ENCODE data around the gene GDF3. TPM values are rescaled to one million over a fixed set of nuclear protein-coding genes. Genes with fewer than 3 reads are reported as not detected.
"Not testable (repeated sequence)": the region's sequence is repeated elsewhere in the genome, so short reads cannot be mapped to it uniquely, and the experiment has no call there.

GDF3 gene
- not detected for total RNA-seq

GRCh38 chr12:7695566-7696197 is at the start of gene GDF3:
TSS of gene GDF3 (minus strand) at chr12:7695775. CDS start at chr12:7695728, 47 bp downstream.
- intact Hi-C loops (cut with micrococcal nuclease) = no loop called here
- ATAC-seq (no peak), DNase-seq (peak; percentile 2)
- Mint-ChIP-seq H3K9me3 (no peaks in the 10 kb centered on the region), H3K4me3 (no peak within 1 kb of the TSS), H3K36me3 (ENCODE audit: low read depth) (no peaks in the 10 kb centered on the region), H3K27ac (no peak within 1 kb of the TSS), H3K27me3 (peaks cover 8% of the 10 kb centered on the region), H3K4me1 (ENCODE audit: low read depth) (peaks cover 2% of the 10 kb centered on the region)
- ChIA-PET CTCF (interaction anchor here (1.2 to 1.7 kb wide), 2 partner anchors 19 to 111 kb away, joined by 3 to 4 read pairs; no protein-coding TSS in a partner anchor), POLR2A (interaction anchor here (0.6 to 0.7 kb wide), 2 partner anchors 847 to 1481 kb away, joined by 3 to 4 read pairs; no protein-coding TSS in a partner anchor)
- no peak for TF ChIP-seq CTCF (IDR thresholded peaks at IDR 0.05)

DNA sequence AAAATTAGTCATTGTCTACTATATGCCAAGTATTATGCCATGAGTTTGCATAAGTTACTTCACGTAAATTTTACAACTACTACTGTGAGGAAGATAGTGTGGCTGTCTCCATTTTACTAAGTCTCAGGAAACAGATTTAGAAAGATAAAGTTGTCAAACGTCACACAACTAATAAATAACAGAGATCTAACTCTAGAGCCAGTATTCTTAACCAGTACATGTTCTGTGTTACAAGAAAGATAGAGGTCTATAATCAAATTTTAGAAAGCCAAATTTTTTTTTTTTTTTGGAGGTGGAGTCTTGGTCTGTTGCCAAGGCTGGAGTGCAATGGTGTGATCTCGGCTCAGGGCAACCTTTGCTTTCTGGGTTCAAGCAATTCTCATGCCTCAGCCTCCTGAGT is 37.4 kb upstream of the GDF3 start:
- no peak overlapping the region for H3K27ac Mint-ChIP-seq

DNA sequence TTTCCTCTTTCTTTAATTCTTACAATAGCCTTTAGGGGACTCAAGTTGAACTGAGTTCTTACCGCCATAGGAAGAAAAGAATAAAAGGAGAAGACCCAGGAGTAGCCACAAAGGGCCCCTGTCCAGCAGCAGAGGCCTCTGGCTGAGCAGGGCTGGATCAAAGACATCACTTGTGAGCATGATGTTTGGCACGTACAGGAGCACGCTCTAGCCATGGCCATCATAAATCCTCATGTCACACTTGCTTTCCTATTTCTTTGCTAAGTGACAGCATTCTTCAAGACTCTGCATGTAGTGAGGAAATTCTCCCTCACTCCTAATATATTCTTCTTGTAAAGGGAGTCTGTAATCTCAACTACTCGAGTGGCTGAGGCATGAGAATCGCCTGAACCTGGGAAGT is 35.9 kb upstream of the GDF3 start:
- no peak for TF ChIP-seq CTCF (IDR thresholded peaks at IDR 0.05)
- ATAC-seq = no peak
- H3K4me3 Mint-ChIP-seq = no peak overlapping the region

More for the DNA sequence above, 37.4 kb upstream of the GDF3 start:
- DNase-seq (no peak), ATAC-seq (no peak)
- CTCF ChIA-PET = no interaction called here
- Mint-ChIP-seq H3K4me1 (ENCODE audit: low read depth) (peaks cover 4% of the 10 kb centered on the region), H3K9me3 (no peaks in the 10 kb centered on the region), H3K36me3 (ENCODE audit: low read depth) (no peaks in the 10 kb centered on the region), H3K4me3 (no peak overlapping the region), H3K27me3 (peaks cover 4% of the 10 kb centered on the region)
- POLR2A ChIA-PET = no interaction called here
- intact Hi-C loops (cut with micrococcal nuclease) = no loop called here
- no peak for TF ChIP-seq CTCF (IDR thresholded peaks at IDR 0.05)

DNA sequence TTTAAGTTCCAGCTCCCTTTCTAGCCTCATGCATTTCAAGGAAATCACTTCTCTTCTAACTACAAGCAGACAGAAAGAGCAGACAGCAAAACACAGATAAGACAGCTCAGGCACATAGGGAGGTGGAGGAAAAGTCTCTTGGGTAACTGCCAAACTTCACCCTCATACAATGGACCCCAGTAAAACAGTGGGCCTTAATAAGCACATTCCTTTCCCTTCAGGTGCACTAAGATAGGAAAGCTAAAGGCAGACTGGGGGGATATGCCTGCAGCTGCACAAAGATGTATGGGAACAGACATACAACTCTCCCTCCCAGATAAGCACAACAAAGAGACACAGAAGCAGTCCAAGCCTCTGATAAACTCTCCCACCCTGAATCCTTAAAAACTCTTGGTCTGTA is 35.4 kb upstream of the GDF3 start:
- H3K4me3 Mint-ChIP-seq; intact Hi-C loops (cut with micrococcal nuclease); DNase-seq; H3K36me3 Mint-ChIP-seq (ENCODE audit: low read depth); ATAC-seq; H3K4me1 Mint-ChIP-seq (ENCODE audit: low read depth); POLR2A ChIA-PET; H3K27me3 Mint-ChIP-seq; H3K27ac Mint-ChIP-seq; H3K9me3 Mint-ChIP-seq: not testable (repeated sequence)
- CTCF ChIA-PET = interaction anchor here (1.6 kb wide), 1 partner anchor 76 kb away, joined by 3 read pairs; no protein-coding TSS in a partner anchor

More for the DNA sequence above, 35.9 kb upstream of the GDF3 start:
- H3K36me3 Mint-ChIP-seq (ENCODE audit: low read depth) = no peaks in the 10 kb centered on the region
- H3K27me3 Mint-ChIP-seq = peaks cover 4% of the 10 kb centered on the region
- H3K4me1 Mint-ChIP-seq (ENCODE audit: low read depth) = peaks cover 4% of the 10 kb centered on the region
- ChIA-PET CTCF (interaction anchor here (1.6 kb wide), 1 partner anchor 75 kb away, joined by 3 read pairs; no protein-coding TSS in a partner anchor), POLR2A (no interaction called here)
- DNase-seq = no peak
- no peak overlapping the region for H3K27ac Mint-ChIP-seq
- H3K9me3 Mint-ChIP-seq = no peaks in the 10 kb centered on the region
- intact Hi-C loops (cut with micrococcal nuclease) = no loop called here

GRCh38 chr12:7729746-7730145 is 34.2 kb upstream of the GDF3 start:
- CTCF ChIA-PET = no interaction called here
- no peak for TF ChIP-seq CTCF (IDR thresholded peaks at IDR 0.05)
- no peak for ATAC-seq
- Mint-ChIP-seq H3K9me3 (no peaks in the 10 kb centered on the region), H3K27me3 (peaks cover 4% of the 10 kb centered on the region), H3K4me3 (no peak overlapping the region), H3K27ac (no peak overlapping the region), H3K4me1 (ENCODE audit: low read depth) (peaks cover 4% of the 10 kb centered on the region), H3K36me3 (ENCODE audit: low read depth) (no peaks in the 10 kb centered on the region)
- no peak for DNase-seq
- intact Hi-C loops (cut with micrococcal nuclease) = no loop called here
- POLR2A ChIA-PET = no interaction called here
